Gastroesophageal sphincter (tissue), 3 donors: ENCODE results near the gene SMAD3.

Experiments used
- EP300 ChIP-seq: sonication (generic); formaldehyde crosslinking; IDR thresholded peaks from one replicate; pipeline ENCODE4 v1.6.1; 2017; ENCODE audit warnings: antibody characterized with exemption, mild to moderate bottlenecking
- POLR2A ChIP-seq, 2 donors: fragments of 450-650 bp; IDR thresholded peaks; one replicate each; pipeline ENCODE4 v1.6.1; 2017; ENCODE audit warnings: antibody characterized with exemption in 2 of 2, mild to moderate bottlenecking in 2 of 2, moderate library complexity in 1 of 2
- POLR2AphosphoS5 ChIP-seq: sonication (generic); formaldehyde crosslinking; IDR thresholded peaks from one replicate; pipeline ENCODE4 v1.6.1; 2017; ENCODE audit warnings: antibody characterized with exemption
- TF ChIP-seq, protein P1 (sequence below), 4 experiments: fragments of 200-600 bp in 2 of 4; fragments of 450-650 bp in 2 of 4; sonication (generic) in 1 of 4; IDR thresholded peaks; one replicate each; pipeline ENCODE4 v1.5.1; 2017 to 2019; ENCODE audit warnings: antibody characterized with exemption in 4 of 4, mild to moderate bottlenecking in 2 of 4, moderate library complexity in 2 of 4

DNA sequence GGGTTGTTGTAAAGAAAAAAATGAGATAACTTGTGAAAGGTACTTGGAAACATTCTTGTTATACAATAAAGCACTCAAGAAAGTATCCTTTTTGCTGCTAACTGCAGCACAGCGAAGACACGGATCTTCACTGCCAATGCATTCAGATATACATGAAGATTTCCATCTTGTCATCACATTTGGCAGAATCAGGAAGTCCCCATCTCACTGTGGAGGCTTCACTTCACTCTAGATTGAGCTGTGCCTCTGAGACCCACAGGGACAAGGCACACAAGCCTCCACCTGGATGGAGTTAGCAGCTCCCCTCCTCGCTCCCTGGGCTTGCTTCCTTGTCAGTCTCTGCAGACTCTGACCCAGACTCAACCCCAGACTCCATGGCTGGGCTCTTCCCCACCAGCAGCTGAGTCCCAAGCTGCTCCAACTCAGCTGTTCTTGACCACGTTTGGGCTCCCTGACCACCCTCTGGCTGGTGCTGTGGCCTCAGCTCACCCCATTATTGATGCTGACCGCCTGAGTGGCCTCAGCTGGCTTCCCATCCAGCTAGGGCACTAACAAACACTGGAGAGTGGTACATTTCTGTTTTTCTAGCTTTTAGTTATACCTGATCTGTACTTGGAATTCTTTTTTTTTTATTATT, 45.4 kb upstream of the SMAD3 start:
- TF ChIP-seq POLR2A (IDR thresholded peaks at IDR 0.05) = no peak
- no peak for TF ChIP-seq POLR2AphosphoS5
- TF ChIP-seq, protein P1, sequence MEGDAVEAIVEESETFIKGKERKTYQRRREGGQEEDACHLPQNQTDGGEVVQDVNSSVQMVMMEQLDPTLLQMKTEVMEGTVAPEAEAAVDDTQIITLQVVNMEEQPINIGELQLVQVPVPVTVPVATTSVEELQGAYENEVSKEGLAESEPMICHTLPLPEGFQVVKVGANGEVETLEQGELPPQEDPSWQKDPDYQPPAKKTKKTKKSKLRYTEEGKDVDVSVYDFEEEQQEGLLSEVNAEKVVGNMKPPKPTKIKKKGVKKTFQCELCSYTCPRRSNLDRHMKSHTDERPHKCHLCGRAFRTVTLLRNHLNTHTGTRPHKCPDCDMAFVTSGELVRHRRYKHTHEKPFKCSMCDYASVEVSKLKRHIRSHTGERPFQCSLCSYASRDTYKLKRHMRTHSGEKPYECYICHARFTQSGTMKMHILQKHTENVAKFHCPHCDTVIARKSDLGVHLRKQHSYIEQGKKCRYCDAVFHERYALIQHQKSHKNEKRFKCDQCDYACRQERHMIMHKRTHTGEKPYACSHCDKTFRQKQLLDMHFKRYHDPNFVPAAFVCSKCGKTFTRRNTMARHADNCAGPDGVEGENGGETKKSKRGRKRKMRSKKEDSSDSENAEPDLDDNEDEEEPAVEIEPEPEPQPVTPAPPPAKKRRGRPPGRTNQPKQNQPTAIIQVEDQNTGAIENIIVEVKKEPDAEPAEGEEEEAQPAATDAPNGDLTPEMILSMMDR (IDR thresholded peaks at IDR 0.05) = no peak
- no peak for TF ChIP-seq EP300
